ENCODE measurements around the gene BTN2A1. TPM values are rescaled to one million over a fixed set of nuclear protein-coding genes. Genes with fewer than 3 reads are reported as not detected.
"Not testable (repeated sequence)": the region's sequence is repeated elsewhere in the genome, so short reads cannot be mapped to it uniquely, and the experiment has no call there.

The BTN2A1 gene
- total RNA-seq, 1 donor, result 11.7 TPM

GRCh38 chr6:26415036-26415614 is 42.6 kb upstream of the BTN2A1 start:
- TF ChIP-seq CTCF (IDR thresholded peaks at IDR 0.05; ENCODE audit: insufficient read depth, low read length), result no peak
- DNase-seq (ENCODE audit: low read depth), result no peak
- no peak overlapping the region for H3K4me3 ChIP-seq (ENCODE audit: low read depth, low read length)

GRCh38 chr6:26415791-26416190 is 42.0 kb upstream of the BTN2A1 start:
- H3K4me3 ChIP-seq (ENCODE audit: low read depth, low read length), result no peak overlapping the region
- TF ChIP-seq CTCF (IDR thresholded peaks at IDR 0.05; ENCODE audit: insufficient read depth, low read length), result no peak
- no peak for DNase-seq (ENCODE audit: low read depth)

- DNase-seq (ENCODE audit: low read depth), result no peak
- TF ChIP-seq CTCF (IDR thresholded peaks at IDR 0.05; ENCODE audit: insufficient read depth, low read length), result no peak
- no peak overlapping the region for H3K4me3 ChIP-seq (ENCODE audit: low read depth, low read length)
Measured at GRCh38 chr6:26416288-26416687, 41.5 kb upstream of the BTN2A1 start.

- not testable (repeated sequence) for H3K4me3 ChIP-seq (ENCODE audit: low read depth, low read length); DNase-seq (ENCODE audit: low read depth)
Measured at GRCh38 chr6:26418077-26418476, 39.7 kb upstream of the BTN2A1 start.

GRCh38 chr6:26418795-26419194 is 39.0 kb upstream of the BTN2A1 start:
- not testable (repeated sequence) for H3K4me3 ChIP-seq (ENCODE audit: low read depth, low read length)

GRCh38 chr6:26420688-26421171 is 37.0 kb upstream of the BTN2A1 start:
- TF ChIP-seq CTCF (IDR thresholded peaks at IDR 0.05; ENCODE audit: insufficient read depth, low read length), result peak; percentile 25
- H3K4me3 ChIP-seq (ENCODE audit: low read depth, low read length), result peak overlapping the region; percentile 50
- peak; percentile 33 for DNase-seq (ENCODE audit: low read depth)

More at GRCh38 chr6:26418795-26419194, 39.0 kb upstream of the BTN2A1 start:
- DNase-seq (ENCODE audit: low read depth), result not testable (repeated sequence)

GRCh38 chr6:26421259-26422144 is 36.3 kb upstream of the BTN2A1 start:
- peak; percentile 93 for DNase-seq (ENCODE audit: low read depth)
- peak overlapping the region; percentile 86 for H3K4me3 ChIP-seq (ENCODE audit: low read depth, low read length)
- no peak for TF ChIP-seq CTCF (IDR thresholded peaks at IDR 0.05; ENCODE audit: insufficient read depth, low read length)

Data from fibroblast of the aortic adventitia (primary cell).